HepG2 (cell line): ENCODE results near the gene ABCB9. TPM values are rescaled to one million over a fixed set of nuclear protein-coding genes. Genes with fewer than 3 reads are reported as not detected.

Experiments used
- KDM3A ChIP-seq: IDR thresholded peaks from 2 replicates; pipeline ENCODE4 v1.6.1; 2018; ENCODE audit warnings: low read depth, missing compliant biosample characterization
- MAFG ChIP-seq: sonication (generic); formaldehyde crosslinking; IDR thresholded peaks from 2 replicates; pipeline ENCODE4 v1.5.1; 2020; ENCODE audit warnings: mild to moderate bottlenecking, missing genetic modification reagents
- ZNF224 ChIP-seq: sonication (generic); formaldehyde crosslinking; IDR thresholded peaks from 2 replicates; pipeline ENCODE4 v1.5.0; 2020; ENCODE audit warnings: mild to moderate bottlenecking, missing genetic modification reagents
- ZNF232 ChIP-seq: sonication (generic); formaldehyde crosslinking; IDR thresholded peaks from 2 replicates; pipeline ENCODE4 v1.4.0; 2020; ENCODE audit warnings: missing genetic modification reagents, borderline replicate concordance
- ZNF329 ChIP-seq: sonication (generic); formaldehyde crosslinking; IDR thresholded peaks from 2 replicates; pipeline ENCODE4 v1.9.0; 2021; ENCODE audit warnings: low read depth, mild to moderate bottlenecking, missing genetic modification reagents
- ZNF414 ChIP-seq: sonication (generic); formaldehyde crosslinking; IDR thresholded peaks from 2 replicates; pipeline ENCODE4 v1.5.0; 2020; ENCODE audit warnings: missing genetic modification reagents
- ZNF615 ChIP-seq: sonication (generic); formaldehyde crosslinking; IDR thresholded peaks from 2 replicates; pipeline ENCODE4 v1.5.0; 2020; ENCODE audit warnings: mild to moderate bottlenecking, missing genetic modification reagents, borderline replicate concordance
- polyA plus RNA-seq, 8 experiments: library from polyadenylated mRNA; depleted of rRNA in 3 of 8; stranded (reverse) in 7 of 8; unstranded in 1 of 8; fragments of >200 nt; fragmentation: Illumina TruSeq in 4 of 8; extraction: Trizol in 4 of 8; gene quantifications; 2 replicates each; pipeline versions ENCODE4 v1.2.1 to v1.2.3, GENCODE V29; 2011 to 2016; ENCODE audit warnings: low read depth in 4 of 8, missing spikeins in 1 of 8, mixed read lengths in 1 of 8; ENCODE audit not compliant: insufficient read depth in 1 of 8
- total RNA-seq, 5 experiments: library from RNA; depleted of rRNA; stranded (reverse); fragments of >200 nt; fragmentation: Illumina TruSeq; extraction: Trizol; gene quantifications; 2 replicates each; pipeline ENCODE4 v1.2.3, GENCODE V29; 2016; ENCODE audit warnings: low read depth in 1 of 5
- TF ChIP-seq, protein P1 (sequence below): sonication (generic); formaldehyde crosslinking; IDR thresholded peaks from 2 replicates; pipeline ENCODE4; 2020; ENCODE audit warnings: missing genetic modification reagents, mild to moderate bottlenecking, borderline replicate concordance
- TF ChIP-seq, protein P2 (sequence below): sonication (generic); formaldehyde crosslinking; IDR thresholded peaks from 2 replicates; pipeline ENCODE4 v1.8.1; 2023; ENCODE audit warnings: missing genetic modification reagents, mild to moderate bottlenecking, borderline replicate concordance
- TF ChIP-seq, protein P3 (sequence below): sonication (generic); formaldehyde crosslinking; IDR thresholded peaks from 2 replicates; pipeline ENCODE4 v1.4.0; 2020; ENCODE audit warnings: low read depth, missing genetic modification reagents
- TF ChIP-seq, protein P4 (sequence below): sonication (generic); formaldehyde crosslinking; IDR thresholded peaks from 2 replicates; pipeline ENCODE4 v1.5.0; 2020; ENCODE audit warnings: mild to moderate bottlenecking, missing genetic modification reagents

Gene ABCB9
- total and polyA plus RNA-seq, 2 of the 13 experiments (the other 11 are each of a cell fraction or from before 2014, with no cell fraction given): 5.1 to 6.0 TPM

GRCh38 chr12:122981036-122981471, 14.8 kb upstream of the ABCB9 start (continued):
- TF ChIP-seq, protein P1, sequence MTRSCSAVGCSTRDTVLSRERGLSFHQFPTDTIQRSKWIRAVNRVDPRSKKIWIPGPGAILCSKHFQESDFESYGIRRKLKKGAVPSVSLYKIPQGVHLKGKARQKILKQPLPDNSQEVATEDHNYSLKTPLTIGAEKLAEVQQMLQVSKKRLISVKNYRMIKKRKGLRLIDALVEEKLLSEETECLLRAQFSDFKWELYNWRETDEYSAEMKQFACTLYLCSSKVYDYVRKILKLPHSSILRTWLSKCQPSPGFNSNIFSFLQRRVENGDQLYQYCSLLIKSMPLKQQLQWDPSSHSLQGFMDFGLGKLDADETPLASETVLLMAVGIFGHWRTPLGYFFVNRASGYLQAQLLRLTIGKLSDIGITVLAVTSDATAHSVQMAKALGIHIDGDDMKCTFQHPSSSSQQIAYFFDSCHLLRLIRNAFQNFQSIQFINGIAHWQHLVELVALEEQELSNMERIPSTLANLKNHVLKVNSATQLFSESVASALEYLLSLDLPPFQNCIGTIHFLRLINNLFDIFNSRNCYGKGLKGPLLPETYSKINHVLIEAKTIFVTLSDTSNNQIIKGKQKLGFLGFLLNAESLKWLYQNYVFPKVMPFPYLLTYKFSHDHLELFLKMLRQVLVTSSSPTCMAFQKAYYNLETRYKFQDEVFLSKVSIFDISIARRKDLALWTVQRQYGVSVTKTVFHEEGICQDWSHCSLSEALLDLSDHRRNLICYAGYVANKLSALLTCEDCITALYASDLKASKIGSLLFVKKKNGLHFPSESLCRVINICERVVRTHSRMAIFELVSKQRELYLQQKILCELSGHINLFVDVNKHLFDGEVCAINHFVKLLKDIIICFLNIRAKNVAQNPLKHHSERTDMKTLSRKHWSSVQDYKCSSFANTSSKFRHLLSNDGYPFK (CRISPR knock-in tag): 0 out of 2 replicates have a peak, but pooled peaks have one; percentile 18
- 0 out of 2 replicates have a peak, but pooled peaks have one; percentile 20 for TF ChIP-seq KDM3A
- peak; percentile 11; the same call in 1 of the 2 replicates for TF ChIP-seq ZNF329
- TF ChIP-seq, protein P2, sequence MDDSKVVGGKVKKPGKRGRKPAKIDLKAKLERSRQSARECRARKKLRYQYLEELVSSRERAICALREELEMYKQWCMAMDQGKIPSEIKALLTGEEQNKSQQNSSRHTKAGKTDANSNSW: no peak
- TF ChIP-seq, protein P3, sequence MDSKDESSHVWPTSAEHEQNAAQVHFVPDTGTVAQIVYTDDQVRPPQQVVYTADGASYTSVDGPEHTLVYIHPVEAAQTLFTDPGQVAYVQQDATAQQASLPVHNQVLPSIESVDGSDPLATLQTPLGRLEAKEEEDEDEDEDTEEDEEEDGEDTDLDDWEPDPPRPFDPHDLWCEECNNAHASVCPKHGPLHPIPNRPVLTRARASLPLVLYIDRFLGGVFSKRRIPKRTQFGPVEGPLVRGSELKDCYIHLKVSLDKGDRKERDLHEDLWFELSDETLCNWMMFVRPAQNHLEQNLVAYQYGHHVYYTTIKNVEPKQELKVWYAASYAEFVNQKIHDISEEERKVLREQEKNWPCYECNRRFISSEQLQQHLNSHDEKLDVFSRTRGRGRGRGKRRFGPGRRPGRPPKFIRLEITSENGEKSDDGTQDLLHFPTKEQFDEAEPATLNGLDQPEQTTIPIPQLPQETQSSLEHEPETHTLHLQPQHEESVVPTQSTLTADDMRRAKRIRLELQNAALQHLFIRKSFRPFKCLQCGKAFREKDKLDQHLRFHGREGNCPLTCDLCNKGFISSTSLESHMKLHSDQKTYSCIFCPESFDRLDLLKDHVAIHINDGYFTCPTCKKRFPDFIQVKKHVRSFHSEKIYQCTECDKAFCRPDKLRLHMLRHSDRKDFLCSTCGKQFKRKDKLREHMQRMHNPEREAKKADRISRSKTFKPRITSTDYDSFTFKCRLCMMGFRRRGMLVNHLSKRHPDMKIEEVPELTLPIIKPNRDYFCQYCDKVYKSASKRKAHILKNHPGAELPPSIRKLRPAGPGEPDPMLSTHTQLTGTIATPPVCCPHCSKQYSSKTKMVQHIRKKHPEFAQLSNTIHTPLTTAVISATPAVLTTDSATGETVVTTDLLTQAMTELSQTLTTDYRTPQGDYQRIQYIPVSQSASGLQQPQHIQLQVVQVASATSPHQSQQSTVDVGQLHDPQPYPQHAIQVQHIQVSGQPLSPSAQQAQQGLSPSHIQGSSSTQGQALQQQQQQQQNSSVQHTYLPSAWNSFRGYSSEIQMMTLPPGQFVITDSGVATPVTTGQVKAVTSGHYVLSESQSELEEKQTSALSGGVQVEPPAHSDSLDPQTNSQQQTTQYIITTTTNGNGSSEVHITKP (CRISPR knock-in tag): no peak
- 0 out of 2 replicates have a peak, but pooled peaks have one; percentile 27 for TF ChIP-seq MAFG (CRISPR knock-in tag)
- TF ChIP-seq ZNF615 (CRISPR knock-in tag): 0 out of 2 replicates have a peak, but pooled peaks have one; percentile 33
- TF ChIP-seq, protein P4, sequence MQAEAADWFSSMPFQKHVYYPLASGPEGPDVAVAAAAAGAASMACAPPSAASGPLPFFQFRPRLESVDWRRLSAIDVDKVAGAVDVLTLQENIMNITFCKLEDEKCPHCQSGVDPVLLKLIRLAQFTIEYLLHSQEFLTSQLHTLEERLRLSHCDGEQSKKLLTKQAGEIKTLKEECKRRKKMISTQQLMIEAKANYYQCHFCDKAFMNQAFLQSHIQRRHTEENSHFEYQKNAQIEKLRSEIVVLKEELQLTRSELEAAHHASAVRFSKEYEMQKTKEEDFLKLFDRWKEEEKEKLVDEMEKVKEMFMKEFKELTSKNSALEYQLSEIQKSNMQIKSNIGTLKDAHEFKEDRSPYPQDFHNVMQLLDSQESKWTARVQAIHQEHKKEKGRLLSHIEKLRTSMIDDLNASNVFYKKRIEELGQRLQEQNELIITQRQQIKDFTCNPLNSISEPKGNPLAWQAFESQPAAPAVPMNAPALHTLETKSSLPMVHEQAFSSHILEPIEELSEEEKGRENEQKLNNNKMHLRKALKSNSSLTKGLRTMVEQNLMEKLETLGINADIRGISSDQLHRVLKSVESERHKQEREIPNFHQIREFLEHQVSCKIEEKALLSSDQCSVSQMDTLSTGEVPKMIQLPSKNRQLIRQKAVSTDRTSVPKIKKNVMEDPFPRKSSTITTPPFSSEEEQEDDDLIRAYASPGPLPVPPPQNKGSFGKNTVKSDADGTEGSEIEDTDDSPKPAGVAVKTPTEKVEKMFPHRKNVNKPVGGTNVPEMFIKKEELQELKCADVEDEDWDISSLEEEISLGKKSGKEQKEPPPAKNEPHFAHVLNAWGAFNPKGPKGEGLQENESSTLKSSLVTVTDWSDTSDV (CRISPR knock-in tag): peak; percentile 69; the same call in 1 of the 2 replicates
- TF ChIP-seq ZNF414 (CRISPR knock-in tag): no peak
- TF ChIP-seq ZNF232: peak; percentile 27; the same call in 1 of the 2 replicates
- TF ChIP-seq ZNF224 (CRISPR knock-in tag): 0 out of 2 replicates have a peak, but pooled peaks have one; percentile 20
